Measurements from ENCODE around the gene AGBL3. TPM values are rescaled to one million over a fixed set of nuclear protein-coding genes. Genes with fewer than 3 reads are reported as not detected.

AGBL3 gene
- total and polyA plus RNA-seq, 2 experiments from 2014 or later: 3.2 to 5.6 TPM

GRCh38 chr7:135117096-135117495 lies 130.8 kb downstream of the AGBL3 start:
- Histone ChIP-seq H4K20me1 (replicated peaks; ENCODE audit: insufficient read depth) (no peaks in the 10 kb centered on the region), H3F3A (replicated peaks; ENCODE audit: low read depth) (no peaks in the 10 kb centered on the region), H3K4me2 (no peak overlapping the region), H3K79me2 (replicated peaks; ENCODE audit: insufficient read depth) (no peaks in the 10 kb centered on the region), H3K9me2 (ENCODE audit: insufficient read depth) (no peaks in the 10 kb centered on the region), H3K27me3 (ENCODE audit: insufficient read depth) (no peaks in the 10 kb centered on the region), H3K36me3 (ENCODE audit: insufficient read depth) (no peaks in the 10 kb centered on the region), H3K4me1 (ENCODE audit: insufficient read depth) (no peaks in the 10 kb centered on the region), H2AFZ (no peak overlapping the region), H3K27ac (ENCODE audit: low read depth) (no peak overlapping the region), H3K4me3 (no peak overlapping the region)
- ATAC-seq (no peak), DNase-seq (ENCODE audit: low spot score) (no peak)
- H3K36me3 Mint-ChIP-seq (ENCODE audit: low read depth): peaks cover 17% of the 10 kb centered on the region
- H3K9me3 Mint-ChIP-seq: peaks cover 19% of the 10 kb centered on the region
- H3K27ac Mint-ChIP-seq: no peak overlapping the region
- no peak overlapping the region for H3K4me3 Mint-ChIP-seq
- 0 out of 3 replicates have a peak, but pooled peaks cover 3% of the 10 kb centered on the region for H3K4me1 Mint-ChIP-seq
- no peak for TF ChIP-seq CREB1 (CRISPR knock-in tag; IDR thresholded peaks at IDR 0.05; ENCODE audit: low read depth)
- TF ChIP-seq EZH2 (IDR thresholded peaks at IDR 0.05; ENCODE audit: low read depth, unreplicated experiment): no peak
- no peak for TF ChIP-seq EZH2phosphoT487 (IDR thresholded peaks at IDR 0.05; ENCODE audit: unreplicated experiment)
- no peak for TF ChIP-seq POLR2AphosphoS5 (IDR thresholded peaks at IDR 0.05; ENCODE audit: low read depth)
- no peak for TF ChIP-seq ZNF114 (CRISPR knock-in tag; IDR thresholded peaks at IDR 0.05)
- TF ChIP-seq ZNF462 (CRISPR knock-in tag; IDR thresholded peaks at IDR 0.05): no peak
- no peak for TF ChIP-seq NANOG (IDR thresholded peaks at IDR 0.05; ENCODE audit: borderline replicate concordance)
- TF ChIP-seq REST (IDR thresholded peaks at IDR 0.05; ENCODE audit: unreplicated experiment): no peak
- no peak for TF ChIP-seq CTCF (conservative IDR thresholded peaks at IDR 0.05; ENCODE audit: low read depth in 2 of 2)
- TF ChIP-seq JUNB (IDR thresholded peaks at IDR 0.05; ENCODE audit: unreplicated experiment): no peak
- TF ChIP-seq, protein P1, sequence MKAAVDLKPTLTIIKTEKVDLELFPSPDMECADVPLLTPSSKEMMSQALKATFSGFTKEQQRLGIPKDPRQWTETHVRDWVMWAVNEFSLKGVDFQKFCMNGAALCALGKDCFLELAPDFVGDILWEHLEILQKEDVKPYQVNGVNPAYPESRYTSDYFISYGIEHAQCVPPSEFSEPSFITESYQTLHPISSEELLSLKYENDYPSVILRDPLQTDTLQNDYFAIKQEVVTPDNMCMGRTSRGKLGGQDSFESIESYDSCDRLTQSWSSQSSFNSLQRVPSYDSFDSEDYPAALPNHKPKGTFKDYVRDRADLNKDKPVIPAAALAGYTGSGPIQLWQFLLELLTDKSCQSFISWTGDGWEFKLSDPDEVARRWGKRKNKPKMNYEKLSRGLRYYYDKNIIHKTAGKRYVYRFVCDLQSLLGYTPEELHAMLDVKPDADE (IDR thresholded peaks at IDR 0.05): no peak
- no peak for TF ChIP-seq STAT1 (IDR thresholded peaks at IDR 0.05; ENCODE audit: unreplicated experiment)
- no peak for TF ChIP-seq ZNF331 (CRISPR knock-in tag; IDR thresholded peaks at IDR 0.05; ENCODE audit: low read depth)
- H3K27me3 Mint-ChIP-seq (ENCODE audit: insufficient read depth, low read depth, poor library complexity): peaks cover 2% of the 10 kb centered on the region
